ENCODE data around the gene TPSD1.
"Not testable (repeated sequence)": the region's sequence is repeated elsewhere in the genome, so short reads cannot be mapped to it uniquely, and the experiment has no call there.

TPSD1 gene

DNA sequence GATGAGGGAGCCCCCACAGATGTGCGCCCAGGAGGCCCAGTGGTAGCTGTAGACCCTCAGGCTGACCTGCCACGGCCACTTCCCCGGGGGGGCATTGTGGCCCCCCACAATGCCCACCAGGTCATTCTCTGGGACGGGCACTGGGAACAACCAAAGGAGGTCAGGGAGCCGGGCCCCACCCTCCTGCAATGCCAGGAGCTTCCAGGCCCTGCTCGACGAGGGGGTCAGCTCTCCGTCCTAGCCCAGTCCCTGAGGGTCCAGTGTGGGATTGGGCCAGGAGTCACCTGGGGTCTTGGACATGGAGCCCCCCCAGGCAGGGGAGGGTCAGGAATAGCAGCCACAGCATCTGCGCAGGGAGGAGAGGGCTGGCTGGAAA is 7.0 kb downstream of the TPSD1 start:
- no peak for DNase-seq (ENCODE audit: low spot score)

DNA sequence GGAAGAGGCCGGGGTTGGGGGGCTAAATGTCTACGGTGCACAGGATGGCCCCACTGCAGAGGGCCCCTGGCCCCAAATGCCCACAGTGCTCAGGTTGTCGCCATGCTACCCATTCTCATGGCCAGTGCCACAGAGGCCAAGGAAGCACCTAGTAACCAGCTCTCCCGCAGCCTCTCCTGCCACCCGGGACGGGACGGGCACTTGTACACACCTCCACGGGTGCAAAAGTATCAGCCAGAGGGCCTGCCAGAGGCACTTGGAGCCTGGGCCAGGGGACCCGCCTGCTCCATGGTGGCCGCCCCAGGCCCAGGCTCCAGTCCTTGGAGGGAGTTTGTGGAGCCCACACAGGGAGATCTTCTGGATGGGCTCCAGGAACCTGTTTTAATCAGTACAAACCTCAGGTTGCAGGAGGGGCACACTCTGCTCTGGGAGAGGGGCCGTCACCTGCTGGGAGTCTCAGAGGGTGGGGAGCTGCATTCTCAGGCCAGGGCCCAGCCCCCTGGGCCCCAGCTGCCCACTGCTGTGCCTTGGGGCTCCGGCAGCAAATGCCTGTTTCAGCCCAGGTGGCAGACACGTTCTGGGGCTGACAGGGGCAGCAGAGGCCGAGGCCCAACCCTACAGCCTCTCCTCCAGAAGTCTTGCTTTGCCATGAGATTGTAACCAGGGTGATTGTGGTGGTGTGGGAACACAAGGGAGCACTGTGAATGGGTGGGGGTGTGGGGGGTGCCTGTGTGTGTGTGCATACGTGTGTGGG is 7.9 kb downstream of the TPSD1 start:
- no peak for DNase-seq (ENCODE audit: low spot score)

DNA sequence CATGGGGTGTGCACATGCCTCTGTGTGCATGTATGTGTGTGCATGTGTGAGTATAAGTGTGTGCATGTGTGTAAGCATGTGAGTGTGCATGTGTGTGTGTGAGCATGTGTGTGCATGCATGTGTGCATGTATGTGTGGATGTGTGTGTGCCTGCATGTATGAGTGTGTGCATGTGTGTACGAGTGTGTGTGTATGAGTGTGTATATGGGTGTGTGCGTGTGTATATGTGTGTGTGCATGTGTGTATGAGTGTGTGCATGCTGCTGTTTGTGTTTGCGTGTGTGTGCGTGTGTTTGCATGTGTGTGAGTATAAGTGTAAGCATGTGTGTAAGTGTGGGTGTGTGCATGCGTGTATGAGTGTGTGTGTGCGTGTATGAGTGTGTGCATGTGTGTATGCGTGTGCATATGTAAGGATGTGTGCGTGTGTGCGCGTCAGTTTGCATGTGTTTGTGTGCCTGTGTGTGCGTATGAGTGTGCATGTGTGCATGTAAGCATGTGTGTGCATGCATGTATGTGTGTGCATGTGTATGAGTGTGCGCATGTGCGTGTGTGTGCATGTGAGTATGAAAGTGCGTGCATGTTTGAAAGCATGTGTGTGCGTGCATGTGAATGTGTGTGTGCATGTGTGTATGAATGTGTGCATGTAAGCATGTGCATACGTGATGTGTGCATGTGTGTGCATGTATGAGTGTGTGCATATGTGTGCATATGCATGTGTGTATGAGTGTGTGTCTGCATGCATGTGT is 8.6 kb downstream of the TPSD1 start:
- DNase-seq (ENCODE audit: low spot score) = no peak

DNA sequence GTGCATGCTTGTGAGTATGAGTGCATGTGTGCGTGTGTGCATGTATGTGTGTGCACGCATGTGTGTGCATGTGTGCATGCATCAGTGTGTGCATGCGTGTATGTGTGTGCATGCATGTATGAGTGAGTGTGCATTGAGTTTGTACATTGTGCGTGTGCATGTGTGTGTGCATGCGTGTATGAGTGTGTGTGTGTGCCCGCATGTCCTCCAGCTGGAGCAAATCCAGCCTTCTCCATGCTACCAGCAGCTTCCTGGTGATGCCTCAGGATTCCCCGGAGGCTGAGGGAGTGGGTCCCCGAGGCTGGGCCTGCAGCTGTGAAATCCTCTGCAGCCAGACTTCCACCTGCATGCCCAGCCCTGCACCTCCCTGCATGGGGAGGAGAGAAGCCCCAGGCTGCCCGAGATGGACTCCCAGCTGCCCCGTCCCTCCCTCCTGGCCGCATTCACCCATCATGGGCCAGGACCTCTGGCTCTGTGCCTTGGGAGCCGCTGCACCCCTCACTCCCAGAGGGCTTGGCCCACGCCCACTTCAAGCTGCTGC is 9.3 kb downstream of the TPSD1 start:
- no peak for DNase-seq (ENCODE audit: low spot score)

DNA sequence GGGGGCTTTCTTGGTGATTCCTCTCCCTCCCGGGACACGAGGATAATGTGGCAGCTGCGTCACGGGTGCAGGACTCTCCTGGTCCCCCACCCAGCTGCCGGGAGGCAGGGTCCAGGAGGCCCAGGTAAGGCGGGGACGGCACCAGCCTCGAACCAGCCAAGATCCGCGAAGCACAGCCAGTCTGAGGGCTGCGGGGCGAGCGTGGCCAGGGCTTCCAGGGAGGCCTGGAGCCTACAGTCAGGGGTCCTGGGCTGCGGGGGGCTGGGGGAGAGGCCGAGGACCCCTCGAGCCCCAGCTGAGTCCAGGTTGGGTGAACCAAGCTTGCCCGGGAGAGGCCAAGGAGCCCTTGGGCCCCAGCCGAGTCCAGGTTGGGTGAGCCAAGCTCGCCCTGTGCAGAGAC is 10.0 kb downstream of the TPSD1 start:
- no peak for DNase-seq (ENCODE audit: low spot score)

DNA sequence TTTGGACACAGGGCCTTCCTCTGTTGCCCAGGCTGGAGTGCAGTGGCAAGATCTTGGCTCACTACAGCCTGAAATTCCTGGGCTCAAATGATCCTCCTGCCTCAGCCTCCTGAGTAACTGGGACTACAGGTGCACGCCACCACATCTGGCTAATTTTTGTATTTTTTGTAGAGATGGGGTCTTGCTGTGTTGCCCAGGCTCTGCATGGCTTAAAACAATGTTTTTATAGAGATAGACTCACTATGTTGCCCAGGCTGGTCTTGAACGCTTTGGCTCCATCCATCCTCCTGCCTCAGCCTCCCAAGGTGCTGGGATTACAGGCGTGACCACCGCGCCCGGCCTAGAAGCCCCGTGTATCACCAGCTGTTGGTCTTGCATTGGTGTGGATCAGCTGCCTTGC is 13.5 kb downstream of the TPSD1 start:
- not testable (repeated sequence) for DNase-seq (ENCODE audit: low spot score)

DNA sequence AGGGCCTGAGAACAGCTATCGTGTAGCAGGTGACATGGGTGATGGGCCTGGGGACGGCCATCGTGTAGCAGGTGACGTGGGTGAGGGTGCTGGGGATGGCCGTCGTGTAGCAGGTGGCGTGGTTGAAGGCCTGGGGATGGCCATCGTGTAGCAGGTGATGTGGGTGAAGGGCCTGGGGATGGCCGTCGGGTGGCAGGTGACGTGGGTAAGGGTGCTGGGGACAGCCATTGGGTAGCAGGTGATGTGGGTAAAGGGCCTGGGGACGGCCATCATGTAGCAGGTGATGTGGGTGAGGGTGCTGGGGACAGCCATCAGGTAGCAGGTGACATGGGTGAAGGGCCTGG is 15.5 kb downstream of the TPSD1 start:
- no peak for DNase-seq (ENCODE audit: low spot score)

DNA sequence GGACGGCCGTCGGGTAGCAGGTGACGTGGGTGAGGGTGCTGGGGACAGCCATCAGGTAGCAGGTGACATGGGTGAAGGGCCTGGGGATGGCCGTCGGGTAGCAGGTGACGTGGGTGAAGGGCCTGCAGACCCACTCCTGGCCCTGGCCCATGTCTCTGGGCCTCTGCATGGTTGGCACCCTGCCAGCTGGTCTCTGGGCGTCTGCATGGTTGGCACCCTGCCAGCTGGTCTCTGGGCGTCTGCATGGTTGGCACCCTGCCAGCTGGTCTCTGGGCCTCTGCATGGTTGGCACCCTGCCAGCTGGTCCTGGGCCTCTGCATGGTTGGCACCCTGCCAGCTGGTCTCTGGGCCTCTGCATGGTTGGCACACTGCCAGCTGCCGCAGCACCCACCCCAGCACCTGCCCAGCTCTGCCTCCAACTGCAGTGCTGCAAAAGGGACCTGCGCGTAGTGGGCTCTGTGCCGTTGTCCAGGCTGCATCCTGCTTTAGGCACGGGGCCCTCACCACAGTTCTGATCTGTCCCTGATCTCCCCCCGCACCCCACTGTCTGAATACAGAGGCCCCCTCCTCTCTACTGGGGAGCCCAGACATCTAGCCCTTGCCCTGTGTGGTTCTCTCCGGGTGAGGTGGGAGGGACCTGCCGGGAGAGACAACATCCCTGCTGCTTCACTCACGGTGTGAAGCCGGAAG is 16.0 kb downstream of the TPSD1 start:
- DNase-seq (ENCODE audit: low spot score) = not testable (repeated sequence)

DNA sequence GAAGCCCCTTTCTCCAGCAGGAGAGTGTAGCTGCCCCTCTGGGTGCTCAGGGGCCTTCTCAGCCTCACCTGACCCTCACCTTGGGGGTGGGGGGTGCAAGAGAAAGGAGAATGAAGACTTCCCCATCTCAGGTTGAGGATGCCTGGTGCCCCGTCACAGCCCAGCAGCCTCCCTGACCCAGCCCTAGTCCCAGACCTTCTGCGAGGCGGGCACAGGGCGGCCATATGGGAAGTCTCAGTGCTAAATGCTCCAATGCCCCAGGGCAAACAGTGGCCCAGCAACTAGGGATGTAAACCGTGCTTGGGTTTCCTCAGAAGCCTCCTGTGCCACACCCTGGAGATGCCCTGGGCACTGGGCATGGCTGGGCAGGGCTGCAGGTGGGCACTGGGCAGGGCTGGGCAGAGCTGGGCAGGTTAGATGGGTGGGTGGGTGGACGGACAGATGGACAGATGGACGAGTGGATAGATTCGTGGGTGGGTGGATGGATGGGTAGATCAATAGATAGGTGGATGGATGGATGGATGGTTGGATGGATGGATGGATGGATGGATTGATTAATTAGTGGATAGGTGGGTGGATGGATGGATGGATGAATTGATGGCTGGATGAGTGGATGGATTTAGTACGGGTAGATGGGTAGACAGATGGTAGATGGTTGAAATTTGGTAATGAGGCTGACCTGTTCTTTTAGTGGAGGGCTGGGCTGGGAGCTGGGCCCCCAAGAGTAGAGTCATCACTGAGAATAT is 16.8 kb downstream of the TPSD1 start:
- no peak for DNase-seq (ENCODE audit: low spot score)

DNA sequence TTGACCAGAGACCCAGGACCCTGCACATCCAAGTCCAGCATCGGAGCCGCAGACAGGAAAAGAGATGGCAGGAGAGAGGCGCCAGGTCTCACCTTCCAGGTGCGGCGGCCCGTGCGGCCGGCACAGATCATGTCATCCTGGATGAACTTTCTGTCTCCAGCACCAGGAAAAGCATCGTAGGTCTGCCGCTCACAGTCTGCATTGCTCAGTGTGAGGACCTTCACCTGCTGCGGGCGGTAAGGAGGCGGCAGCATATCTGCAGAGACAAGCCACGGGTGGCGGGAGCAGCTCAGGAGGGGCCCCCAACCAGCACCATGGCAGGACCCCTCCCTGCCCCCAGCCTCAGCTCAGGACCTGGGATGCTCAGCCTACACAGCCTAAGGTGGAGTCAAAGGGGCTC is 17.9 kb downstream of the TPSD1 start:
- DNase-seq (ENCODE audit: low spot score) = no peak

DNA sequence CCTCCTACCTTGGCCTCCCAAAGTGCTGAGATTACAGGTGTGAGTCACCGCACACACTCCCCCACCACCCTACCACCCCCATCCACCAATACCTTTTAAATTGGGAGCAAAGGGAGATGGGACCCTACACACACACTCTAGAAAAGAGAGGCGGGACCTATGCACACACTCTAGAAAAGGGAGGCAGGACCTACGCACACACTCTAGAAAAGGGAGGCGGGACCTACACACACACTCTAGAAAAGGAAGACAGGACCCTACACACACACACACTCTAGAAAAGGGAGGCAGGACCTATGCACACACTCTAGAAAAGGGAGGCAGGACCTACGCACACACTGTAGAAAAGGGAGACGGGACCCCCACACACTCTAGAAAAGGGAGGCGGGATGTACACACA is 18.9 kb downstream of the TPSD1 start:
- DNase-seq (ENCODE audit: low spot score) = no peak

DNA sequence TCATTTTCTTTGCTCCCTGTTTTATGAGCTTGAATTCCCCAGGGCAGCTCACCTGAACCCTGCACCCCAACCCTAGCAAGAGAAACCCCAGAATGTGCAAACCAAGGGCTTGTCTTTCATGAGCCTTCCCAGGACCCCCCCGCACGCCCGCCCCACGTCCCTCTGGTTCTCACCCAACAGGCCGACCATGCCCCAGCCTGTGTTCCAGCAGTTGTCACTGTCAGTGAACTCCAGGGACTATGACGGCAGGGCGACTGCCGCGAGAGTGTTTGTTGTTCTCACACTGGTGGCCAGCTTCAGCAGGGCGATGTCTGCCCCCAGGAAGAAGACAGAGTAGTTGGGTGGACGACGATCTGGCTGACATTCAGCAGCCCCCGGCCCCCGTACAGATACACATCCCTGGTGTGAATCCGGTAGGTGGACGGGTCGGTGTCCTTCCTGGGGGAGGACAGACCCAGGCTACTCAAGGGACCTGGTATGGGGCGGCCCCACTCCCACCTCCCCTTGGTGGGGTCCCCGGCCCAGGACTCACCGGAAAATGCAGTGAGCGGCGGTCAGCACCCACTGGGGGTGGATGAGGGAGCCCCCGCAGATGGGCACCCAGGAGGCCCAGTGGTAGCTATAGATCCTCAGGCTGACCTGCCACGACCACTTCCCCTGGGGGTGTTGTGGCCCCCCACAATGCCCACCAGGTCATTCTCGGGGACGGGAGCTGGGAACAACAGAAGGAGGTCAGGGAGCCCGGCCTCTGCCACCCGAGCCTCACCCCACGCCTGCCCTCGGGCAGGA is 20.1 kb downstream of the TPSD1 start:
- no peak for DNase-seq (ENCODE audit: low spot score)

DNA sequence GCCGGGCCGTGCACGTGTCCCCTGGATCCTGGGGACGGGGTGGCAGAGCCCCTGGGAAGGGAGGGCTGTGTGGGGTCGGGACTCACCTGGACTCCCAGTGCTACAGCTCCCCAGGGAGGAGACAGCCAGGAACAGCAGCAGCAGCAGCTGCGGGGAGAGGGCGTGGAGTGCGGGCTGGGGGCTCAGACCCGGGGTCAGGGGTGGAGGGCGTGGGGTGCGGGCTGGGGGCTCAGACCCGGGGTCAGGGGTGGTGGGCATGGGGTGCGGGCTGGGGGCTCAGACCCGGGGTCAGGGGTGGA is 20.7 kb downstream of the TPSD1 start:
- DNase-seq (ENCODE audit: low spot score) = no peak

DNA sequence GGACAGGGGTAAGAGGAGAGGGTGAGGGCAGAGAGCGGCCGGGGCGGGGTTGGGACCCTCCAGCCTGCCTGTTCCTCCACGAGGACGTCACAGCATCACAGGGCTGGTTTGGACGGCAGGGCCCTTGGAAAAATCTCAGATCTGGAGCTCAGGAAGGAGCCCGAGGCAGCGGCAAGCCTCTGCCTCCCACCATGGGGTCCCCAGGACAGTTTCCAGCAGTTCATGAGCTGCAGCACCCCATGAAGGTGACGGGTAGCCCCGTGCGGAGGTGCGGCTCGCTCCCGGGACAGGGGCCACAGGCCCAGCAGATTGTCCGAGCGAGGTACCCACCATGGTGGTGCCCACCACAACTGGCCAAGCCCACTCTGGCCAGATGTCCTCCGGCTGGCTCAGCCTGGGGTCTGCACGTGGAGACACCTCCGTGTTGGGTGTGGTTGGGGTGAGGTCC is 21.3 kb downstream of the TPSD1 start:
- no peak for DNase-seq (ENCODE audit: low spot score)

DNA sequence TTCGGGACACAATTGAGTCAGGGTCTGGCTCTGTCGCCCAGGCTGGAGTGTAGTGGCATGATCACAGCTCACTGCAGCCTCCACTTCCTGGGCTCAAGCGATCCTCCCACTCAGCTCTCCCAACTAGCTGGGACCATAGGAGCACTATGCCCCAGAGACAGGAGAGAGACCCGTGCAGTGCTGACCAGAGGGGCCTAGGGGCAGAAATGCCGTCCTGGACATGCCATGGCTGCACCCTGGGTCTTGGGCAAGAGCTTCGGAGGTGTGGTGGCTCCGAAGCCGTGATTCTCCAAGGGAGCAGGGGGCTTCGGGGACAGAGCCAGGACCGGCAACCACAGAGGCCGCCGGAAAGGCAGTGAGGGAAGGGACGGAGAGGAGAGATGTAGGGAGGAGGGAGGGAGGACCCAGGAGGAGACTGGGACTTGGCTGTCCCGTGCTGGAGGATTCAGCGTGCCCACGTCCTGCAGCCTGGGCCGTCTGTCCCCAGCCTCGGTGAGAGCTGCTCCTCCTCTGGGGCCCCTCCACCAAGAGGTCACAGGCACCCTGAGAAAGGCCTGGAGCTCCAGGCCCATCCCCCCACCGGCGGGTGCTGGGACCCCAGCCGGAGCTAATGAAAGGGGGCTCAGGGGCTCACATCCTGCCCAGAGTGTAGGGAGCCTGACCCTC is 21.9 kb downstream of the TPSD1 start:
- DNase-seq (ENCODE audit: low spot score) = no peak

DNA sequence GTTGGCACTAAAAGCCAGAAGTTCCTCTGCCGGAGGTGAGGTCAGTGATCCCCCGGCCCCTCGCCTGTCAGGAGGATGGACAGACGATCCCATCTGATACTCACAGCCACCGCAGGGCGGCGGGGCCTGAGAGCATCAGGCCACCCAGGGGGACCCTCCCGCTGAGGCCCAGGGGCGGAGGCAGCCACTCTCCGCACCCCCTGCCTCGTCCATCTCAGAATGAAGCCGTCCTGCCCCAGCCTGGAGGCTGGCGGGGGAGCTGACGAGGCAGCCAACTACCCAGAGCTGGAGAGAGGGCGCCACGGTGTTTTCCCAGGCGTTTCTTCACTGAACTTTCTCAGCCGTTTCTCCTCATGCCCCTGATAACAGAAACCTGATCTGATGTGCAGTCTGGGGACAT is 22.6 kb downstream of the TPSD1 start:
- no peak for DNase-seq (ENCODE audit: low spot score)

DNA sequence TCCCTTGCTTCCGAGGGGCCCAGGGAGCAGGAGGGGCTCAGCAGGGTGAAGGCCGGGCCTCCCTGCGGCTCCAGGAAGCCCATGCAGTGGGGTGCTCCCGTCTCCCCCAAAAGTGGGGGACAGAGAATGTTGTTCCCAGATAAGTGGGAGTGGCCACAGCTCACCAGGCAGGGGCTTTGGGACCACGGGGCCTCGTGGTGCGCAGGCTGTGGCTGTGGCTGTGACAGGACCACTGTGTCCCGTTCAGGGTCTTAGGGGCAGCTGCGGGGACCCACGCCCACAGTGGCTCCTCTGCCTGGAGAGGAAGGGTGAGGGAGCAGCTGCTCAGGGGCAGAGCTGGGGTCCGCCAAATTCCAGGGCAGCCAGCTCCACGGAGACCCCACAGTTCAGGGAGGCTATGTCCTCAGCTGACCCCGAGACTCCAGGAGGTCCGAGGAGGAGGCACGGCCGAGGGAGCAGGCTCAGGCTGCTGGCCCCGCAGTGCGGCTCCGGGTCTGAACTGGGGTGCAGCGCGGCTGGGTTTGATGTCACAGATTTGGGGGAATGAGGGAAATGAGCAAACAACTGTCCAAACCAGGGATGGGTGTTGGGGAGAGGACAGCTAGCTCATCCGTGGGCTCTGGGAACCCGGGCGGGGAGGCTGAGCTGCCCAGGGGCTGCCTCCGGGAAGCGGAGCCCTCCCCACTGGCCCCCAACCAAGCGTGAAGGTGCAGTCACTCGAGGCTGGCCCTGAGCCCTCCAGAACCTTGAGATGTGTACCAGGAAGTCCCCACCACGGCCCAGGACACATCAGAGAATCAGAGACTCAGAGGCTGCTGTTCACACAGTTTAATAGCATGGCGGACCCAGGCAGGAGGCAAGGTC is 23.4 kb downstream of the TPSD1 start:
- no peak for DNase-seq (ENCODE audit: low spot score)

DNA sequence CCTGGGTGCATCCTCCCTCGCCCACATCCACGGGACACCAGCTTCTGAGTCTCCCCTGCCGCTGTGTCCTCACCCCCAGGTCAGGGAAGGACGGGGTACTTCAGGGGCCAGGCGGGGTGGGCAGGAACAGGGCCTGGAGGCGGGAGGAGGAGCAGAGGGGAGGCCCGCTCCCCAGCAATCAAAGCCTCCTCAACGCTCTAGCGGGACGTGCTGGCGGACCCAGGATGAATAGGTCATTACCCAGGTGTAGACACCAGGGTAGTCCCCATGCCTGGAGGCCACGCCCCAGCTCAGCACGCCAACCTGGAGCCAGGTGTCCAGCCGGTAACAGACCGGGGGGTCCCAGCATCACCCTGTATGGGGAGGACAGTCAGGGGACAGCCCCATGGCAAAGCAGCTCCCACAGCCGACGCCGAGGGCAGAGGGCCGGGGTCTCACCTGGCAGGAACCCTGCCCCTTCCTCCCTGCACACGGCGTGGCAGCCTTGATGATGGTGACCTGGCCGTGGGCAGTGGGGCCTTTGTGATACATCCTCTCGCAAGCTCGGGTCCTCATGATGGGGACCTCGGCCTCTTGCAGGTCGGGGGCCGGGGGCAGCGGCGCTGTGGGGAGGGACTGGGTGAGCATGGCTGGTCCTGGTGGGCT is 24.2 kb downstream of the TPSD1 start:
- DNase-seq (ENCODE audit: low spot score) = no peak

DNA sequence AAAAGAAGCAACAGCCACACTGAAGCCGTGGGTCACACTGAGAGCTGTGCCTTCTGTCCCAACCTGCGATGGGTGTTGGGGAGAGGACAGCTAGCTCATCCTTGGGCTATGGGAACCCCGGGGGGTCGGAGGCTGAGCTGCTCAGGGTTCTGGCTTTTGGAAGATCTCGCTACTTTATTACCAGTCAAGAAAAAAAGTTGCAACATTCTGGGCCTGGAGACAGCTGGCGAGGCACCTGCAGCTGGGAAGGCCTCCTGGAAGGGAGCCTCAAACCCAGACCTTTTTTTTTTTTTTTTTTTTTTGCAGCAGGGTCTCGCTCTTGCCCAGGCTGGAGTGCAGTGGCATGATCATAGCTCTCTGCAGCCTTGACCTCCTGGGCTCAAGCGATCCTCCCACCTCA is 24.9 kb downstream of the TPSD1 start:
- no peak for DNase-seq (ENCODE audit: low spot score)

DNA sequence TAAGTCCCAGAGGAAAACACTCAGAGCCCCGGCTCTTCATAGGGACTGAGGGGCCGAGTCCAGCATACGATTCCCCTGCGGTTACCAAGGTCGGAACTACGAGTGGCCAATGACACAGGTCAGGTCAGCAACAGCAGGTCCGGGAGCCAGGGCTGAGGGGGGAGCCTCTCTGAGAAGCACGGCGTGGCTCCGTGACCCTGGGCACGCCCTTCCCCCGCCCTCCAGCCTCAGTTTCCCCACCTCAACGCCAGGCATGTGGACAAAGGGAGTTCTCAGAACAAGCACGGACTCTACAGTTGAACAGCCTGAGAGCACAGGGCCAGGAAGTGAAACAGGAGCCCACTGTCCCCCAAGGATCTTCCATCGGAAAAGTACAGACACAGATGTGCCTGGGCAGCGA is 25.6 kb downstream of the TPSD1 start:
- DNase-seq (ENCODE audit: low spot score) = no peak

Data from RKO (cell line).